ENCODE data around the gene PSME2. TPM values are rescaled to one million over a fixed set of nuclear protein-coding genes. Genes with fewer than 3 reads are reported as not detected.

PSME2 gene
- total and polyA plus RNA-seq, 2 of the 13 experiments (the other 11 are each of a cell fraction or from before 2014, with no cell fraction given) = 332 to 716 TPM

DNA sequence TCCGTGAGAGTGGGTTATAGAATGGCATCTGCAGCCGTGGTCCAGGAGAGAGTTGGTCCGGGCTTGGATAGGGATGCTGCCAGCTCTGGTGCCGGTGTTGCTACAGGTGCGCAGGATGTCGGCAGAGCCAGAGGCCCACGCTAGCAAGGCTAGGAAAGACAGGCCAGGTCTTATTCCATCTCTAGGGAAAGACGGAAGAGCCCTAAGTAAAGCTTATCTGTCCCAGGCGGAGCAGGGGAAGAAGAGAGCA is 10.9 kb downstream of the PSME2 start (continued):
- TF ChIP-seq, protein P1, sequence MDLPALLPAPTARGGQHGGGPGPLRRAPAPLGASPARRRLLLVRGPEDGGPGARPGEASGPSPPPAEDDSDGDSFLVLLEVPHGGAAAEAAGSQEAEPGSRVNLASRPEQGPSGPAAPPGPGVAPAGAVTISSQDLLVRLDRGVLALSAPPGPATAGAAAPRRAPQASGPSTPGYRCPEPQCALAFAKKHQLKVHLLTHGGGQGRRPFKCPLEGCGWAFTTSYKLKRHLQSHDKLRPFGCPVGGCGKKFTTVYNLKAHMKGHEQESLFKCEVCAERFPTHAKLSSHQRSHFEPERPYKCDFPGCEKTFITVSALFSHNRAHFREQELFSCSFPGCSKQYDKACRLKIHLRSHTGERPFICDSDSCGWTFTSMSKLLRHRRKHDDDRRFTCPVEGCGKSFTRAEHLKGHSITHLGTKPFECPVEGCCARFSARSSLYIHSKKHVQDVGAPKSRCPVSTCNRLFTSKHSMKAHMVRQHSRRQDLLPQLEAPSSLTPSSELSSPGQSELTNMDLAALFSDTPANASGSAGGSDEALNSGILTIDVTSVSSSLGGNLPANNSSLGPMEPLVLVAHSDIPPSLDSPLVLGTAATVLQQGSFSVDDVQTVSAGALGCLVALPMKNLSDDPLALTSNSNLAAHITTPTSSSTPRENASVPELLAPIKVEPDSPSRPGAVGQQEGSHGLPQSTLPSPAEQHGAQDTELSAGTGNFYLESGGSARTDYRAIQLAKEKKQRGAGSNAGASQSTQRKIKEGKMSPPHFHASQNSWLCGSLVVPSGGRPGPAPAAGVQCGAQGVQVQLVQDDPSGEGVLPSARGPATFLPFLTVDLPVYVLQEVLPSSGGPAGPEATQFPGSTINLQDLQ (CRISPR knock-in tag; IDR thresholded peaks at IDR 0.05) = no peak
- TF ChIP-seq GTF2F1 (IDR thresholded peaks at IDR 0.05; ENCODE audit: low read length) (no peak), HDAC2 (CRISPR knock-in tag; IDR thresholded peaks at IDR 0.05) (no peak), ZNF180 (CRISPR knock-in tag; IDR thresholded peaks at IDR 0.05; ENCODE audit: borderline replicate concordance, low read depth) (no peak), HMGA1 (CRISPR knock-in tag; conservative IDR thresholded peaks at IDR 0.05) (0 out of 2 replicates have a peak, but pooled peaks have one; percentile 81), ZSCAN25 (CRISPR knock-in tag; IDR thresholded peaks at IDR 0.05) (no peak)
- TF ChIP-seq, protein P2, sequence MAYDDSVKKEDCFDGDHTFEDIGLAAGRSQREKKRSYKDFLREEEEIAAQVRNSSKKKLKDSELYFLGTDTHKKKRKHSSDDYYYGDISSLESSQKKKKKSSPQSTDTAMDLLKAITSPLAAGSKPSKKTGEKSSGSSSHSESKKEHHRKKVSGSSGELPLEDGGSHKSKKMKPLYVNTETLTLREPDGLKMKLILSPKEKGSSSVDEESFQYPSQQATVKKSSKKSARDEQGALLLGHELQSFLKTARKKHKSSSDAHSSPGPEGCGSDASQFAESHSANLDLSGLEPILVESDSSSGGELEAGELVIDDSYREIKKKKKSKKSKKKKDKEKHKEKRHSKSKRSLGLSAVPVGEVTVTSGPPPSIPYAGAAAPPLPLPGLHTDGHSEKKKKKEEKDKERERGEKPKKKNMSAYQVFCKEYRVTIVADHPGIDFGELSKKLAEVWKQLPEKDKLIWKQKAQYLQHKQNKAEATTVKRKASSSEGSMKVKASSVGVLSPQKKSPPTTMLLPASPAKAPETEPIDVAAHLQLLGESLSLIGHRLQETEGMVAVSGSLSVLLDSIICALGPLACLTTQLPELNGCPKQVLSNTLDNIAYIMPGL (CRISPR knock-in tag; IDR thresholded peaks at IDR 0.05; ENCODE audit: borderline replicate concordance in 1 of 2, low read depth in 1 of 2) = no peak
- TF ChIP-seq, protein P3, sequence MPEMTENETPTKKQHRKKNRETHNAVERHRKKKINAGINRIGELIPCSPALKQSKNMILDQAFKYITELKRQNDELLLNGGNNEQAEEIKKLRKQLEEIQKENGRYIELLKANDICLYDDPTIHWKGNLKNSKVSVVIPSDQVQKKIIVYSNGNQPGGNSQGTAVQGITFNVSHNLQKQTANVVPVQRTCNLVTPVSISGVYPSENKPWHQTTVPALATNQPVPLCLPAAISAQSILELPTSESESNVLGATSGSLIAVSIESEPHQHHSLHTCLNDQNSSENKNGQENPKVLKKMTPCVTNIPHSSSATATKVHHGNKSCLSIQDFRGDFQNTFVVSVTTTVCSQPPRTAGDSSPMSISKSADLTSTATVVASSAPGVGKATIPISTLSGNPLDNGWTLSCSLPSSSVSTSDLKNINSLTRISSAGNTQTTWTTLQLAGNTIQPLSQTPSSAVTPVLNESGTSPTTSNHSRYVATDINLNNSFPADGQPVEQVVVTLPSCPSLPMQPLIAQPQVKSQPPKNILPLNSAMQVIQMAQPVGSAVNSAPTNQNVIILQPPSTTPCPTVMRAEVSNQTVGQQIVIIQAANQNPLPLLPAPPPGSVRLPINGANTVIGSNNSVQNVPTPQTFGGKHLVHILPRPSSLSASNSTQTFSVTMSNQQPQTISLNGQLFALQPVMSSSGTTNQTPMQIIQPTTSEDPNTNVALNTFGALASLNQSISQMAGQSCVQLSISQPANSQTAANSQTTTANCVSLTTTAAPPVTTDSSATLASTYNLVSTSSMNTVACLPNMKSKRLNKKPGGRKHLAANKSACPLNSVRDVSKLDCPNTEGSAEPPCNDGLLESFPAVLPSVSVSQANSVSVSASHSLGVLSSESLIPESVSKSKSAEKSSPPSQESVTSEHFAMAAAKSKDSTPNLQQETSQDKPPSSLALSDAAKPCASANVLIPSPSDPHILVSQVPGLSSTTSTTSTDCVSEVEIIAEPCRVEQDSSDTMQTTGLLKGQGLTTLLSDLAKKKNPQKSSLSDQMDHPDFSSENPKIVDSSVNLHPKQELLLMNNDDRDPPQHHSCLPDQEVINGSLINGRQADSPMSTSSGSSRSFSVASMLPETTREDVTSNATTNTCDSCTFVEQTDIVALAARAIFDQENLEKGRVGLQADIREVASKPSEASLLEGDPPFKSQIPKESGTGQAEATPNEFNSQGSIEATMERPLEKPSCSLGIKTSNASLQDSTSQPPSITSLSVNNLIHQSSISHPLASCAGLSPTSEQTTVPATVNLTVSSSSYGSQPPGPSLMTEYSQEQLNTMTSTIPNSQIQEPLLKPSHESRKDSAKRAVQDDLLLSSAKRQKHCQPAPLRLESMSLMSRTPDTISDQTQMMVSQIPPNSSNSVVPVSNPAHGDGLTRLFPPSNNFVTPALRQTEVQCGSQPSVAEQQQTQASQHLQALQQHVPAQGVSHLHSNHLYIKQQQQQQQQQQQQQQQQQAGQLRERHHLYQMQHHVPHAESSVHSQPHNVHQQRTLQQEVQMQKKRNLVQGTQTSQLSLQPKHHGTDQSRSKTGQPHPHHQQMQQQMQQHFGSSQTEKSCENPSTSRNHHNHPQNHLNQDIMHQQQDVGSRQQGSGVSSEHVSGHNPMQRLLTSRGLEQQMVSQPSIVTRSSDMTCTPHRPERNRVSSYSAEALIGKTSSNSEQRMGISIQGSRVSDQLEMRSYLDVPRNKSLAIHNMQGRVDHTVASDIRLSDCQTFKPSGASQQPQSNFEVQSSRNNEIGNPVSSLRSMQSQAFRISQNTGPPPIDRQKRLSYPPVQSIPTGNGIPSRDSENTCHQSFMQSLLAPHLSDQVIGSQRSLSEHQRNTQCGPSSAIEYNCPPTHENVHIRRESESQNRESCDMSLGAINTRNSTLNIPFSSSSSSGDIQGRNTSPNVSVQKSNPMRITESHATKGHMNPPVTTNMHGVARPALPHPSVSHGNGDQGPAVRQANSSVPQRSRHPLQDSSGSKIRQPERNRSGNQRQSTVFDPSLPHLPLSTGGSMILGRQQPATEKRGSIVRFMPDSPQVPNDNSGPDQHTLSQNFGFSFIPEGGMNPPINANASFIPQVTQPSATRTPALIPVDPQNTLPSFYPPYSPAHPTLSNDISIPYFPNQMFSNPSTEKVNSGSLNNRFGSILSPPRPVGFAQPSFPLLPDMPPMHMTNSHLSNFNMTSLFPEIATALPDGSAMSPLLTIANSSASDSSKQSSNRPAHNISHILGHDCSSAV (CRISPR knock-in tag; IDR thresholded peaks at IDR 0.05; ENCODE audit: borderline replicate concordance) = peak; percentile 34; the same call in 1 of the 2 replicates
- TF ChIP-seq, protein P4, sequence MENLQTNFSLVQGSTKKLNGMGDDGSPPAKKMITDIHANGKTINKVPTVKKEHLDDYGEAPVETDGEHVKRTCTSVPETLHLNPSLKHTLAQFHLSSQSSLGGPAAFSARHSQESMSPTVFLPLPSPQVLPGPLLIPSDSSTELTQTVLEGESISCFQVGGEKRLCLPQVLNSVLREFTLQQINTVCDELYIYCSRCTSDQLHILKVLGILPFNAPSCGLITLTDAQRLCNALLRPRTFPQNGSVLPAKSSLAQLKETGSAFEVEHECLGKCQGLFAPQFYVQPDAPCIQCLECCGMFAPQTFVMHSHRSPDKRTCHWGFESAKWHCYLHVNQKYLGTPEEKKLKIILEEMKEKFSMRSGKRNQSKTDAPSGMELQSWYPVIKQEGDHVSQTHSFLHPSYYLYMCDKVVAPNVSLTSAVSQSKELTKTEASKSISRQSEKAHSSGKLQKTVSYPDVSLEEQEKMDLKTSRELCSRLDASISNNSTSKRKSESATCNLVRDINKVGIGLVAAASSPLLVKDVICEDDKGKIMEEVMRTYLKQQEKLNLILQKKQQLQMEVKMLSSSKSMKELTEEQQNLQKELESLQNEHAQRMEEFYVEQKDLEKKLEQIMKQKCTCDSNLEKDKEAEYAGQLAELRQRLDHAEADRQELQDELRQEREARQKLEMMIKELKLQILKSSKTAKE (CRISPR knock-in tag; IDR thresholded peaks at IDR 0.05; ENCODE audit: borderline replicate concordance) = no peak
- TF ChIP-seq, protein P5, sequence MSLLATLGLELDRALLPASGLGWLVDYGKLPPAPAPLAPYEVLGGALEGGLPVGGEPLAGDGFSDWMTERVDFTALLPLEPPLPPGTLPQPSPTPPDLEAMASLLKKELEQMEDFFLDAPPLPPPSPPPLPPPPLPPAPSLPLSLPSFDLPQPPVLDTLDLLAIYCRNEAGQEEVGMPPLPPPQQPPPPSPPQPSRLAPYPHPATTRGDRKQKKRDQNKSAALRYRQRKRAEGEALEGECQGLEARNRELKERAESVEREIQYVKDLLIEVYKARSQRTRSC (CRISPR knock-in tag; IDR thresholded peaks at IDR 0.05; ENCODE audit: low read depth) = no peak; the same call in 1 of the 2 replicates
- TF ChIP-seq, protein P6, sequence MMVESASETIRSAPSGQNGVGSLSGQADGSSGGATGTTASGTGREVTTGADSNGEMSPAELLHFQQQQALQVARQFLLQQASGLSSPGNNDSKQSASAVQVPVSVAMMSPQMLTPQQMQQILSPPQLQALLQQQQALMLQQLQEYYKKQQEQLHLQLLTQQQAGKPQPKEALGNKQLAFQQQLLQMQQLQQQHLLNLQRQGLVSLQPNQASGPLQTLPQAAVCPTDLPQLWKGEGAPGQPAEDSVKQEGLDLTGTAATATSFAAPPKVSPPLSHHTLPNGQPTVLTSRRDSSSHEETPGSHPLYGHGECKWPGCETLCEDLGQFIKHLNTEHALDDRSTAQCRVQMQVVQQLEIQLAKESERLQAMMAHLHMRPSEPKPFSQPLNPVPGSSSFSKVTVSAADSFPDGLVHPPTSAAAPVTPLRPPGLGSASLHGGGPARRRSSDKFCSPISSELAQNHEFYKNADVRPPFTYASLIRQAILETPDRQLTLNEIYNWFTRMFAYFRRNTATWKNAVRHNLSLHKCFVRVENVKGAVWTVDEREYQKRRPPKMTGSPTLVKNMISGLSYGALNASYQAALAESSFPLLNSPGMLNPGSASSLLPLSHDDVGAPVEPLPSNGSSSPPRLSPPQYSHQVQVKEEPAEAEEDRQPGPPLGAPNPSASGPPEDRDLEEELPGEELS (CRISPR knock-in tag; IDR thresholded peaks at IDR 0.05) = no peak
